ENCODE measurements around the gene MISP. TPM values are rescaled to one million over a fixed set of nuclear protein-coding genes. Genes with fewer than 3 reads are reported as not detected.

MISP gene
- total RNA-seq, 1 donor from 2014 or later = not detected

DNA sequence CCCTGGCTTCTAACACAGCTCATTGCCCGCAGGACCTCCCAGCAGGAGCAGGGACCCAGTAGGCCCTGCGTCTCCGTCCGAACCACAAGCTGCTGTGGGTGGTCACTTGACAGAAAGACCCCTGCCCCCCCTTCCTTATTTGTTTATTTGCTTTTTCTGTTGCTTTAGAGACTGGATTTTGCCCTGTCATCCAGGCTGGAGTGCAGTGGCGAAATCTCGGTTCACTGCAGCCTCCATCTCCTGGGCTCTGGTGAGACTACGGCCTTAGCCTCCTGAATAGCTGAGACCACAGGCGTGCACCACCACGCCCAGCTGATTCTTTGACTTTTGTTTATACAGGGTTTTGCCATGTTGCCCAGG, 38.8 kb downstream of the MISP start:
- intact Hi-C loops (cut with micrococcal nuclease) = no loop called here
- no peak for DNase-seq

DNA sequence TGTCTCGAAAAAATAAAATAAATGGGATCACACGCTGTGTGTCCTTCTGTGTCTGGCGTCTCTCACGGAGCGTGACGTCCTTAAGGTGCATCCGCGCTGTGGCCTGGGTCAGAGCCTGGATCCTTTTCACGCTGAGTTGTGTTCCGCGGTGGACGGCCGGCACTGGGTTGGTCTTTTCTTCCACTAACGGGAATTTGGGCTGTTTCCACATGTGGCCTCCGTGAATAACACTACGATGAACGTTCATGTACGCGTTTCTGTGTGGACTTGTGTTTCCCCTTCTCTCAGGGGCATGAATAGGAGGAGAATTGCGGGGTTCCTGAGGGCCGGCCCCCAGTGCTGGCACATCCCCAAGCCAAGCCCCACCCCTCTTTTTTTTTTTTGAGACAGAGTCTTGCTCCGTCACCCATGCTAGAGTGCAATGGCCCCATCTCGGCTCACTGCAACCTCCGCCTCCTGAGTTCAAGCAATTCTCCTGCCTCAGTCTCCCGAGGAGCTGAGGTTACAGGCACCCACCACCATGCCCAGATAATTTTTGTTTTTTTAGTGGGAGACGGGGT, 40.2 kb downstream of the MISP start:
- no peak for ATAC-seq
- DNase-seq = no peak
- intact Hi-C loops (cut with micrococcal nuclease) = no loop called here

More for the DNA sequence above, 38.8 kb downstream of the MISP start:
- ATAC-seq = no peak

DNA sequence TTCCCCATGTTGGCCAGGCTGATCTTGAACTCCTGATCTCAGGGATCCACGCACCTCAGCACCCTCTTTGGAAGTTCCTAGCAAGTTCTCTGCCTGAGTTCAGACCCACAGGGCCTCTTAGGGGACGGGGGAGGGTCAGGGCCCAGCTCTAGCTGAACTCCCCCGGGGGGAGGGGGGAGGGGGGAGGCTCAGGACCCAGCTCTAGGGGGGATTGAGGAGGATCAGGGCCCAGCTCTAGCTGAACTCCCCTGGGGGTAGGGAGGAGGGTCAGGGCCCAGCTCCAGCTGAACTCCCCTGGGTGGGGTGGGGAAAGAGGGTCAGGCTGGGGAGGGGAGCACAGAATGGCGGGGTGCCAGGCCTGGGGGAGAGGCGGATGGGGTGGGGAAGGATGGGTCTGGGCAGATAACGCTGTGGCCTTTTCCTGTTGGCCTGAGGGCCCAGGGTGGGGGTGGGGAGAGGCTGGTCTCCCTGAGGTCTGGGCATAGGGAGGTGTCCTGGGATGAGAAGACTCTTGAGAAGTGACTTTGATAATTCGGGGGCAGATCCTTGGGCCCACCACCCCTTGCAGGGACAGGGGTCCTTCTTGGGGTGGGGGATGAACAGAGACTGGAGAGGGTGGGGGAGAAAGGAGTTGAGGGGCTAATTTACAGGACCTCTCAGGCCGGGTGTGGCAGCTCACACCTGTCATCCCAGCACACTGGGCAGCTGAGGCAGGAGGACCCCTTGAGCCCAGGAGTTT, 40.8 kb downstream of the MISP start:
- DNase-seq (no peak), ATAC-seq (peak; percentile 8)
- intact Hi-C loops (cut with micrococcal nuclease) = no loop called here

DNA sequence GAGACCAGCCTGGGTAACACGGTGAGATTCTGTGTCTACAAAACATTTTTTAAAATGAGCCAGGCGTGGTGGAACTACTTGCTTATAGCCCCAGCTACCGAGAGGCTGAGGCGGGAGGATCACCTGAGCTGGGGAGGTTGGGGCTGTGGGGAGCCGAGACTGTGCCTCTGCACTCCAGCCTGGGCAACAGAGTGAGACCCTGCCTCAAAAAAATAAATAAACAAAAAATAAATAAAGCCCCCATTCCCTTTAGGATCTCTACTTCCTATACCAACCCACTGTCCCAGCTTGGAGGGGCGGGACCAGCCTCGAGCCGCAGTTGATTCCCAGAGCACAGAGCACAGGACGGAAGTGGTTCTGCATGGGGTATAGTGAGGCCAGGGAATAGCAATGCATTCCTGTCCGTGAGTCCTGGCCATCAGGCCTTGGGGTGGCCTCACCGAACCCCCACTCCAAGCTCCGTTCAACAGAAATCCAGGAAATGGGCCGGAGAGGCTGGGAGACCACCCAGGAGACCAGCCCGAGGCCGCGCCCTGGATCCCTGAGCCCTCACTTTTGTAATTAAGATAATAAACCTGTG, 41.5 kb downstream of the MISP start:
- ATAC-seq = no peak
- no peak for DNase-seq
- intact Hi-C loops (cut with micrococcal nuclease) = no loop called here

DNA sequence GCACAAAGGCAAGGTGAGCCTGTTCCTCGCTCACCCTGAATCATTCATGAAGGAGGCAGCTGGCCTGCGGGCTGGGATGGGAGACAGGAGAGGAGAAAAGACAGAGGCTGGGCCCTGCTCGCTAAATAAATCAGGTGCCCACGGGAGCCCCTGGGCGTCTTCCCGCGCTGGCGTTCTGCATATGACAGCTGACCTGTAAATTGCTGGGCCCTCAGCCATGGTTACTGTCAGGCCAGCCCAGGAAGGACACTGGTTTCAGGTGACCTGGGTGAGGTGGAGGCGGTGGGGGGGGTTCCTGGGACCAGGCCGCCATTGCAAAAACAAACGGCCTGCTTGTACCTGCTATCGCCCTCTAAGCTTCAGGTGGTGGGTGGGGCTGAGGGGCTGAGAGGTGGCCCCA, 42.9 kb downstream of the MISP start:
- no peak for DNase-seq
- no peak for ATAC-seq
- intact Hi-C loops (cut with micrococcal nuclease) = no loop called here

DNA sequence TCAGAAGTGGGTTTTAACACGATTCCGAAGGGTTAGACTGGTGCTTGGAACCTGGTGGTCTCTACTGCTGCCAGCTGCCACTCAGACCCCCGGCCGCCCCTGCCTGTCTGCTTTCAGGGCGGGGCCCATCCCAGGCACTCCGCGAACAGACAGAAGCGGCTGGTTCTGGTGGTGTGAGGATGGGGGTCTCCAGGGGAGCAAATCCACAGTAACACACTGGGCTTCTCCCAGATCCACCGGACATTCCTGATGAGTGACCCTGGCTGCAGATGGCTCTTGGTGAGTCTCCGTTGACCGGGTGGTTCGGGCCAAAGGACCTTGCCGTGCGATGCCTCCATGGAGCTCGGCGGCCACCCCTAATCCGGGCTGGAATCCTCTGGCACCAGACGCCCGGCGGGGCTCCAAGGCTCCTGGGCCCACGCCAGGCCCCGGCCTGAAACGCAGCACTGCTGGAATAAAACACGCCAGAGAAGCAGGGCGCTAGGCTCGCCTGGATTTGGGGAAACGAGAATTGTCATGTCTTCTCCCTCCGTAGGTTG, 44.2 kb downstream of the MISP start:
- intact Hi-C loops (cut with micrococcal nuclease) = no loop called here
- no peak for ATAC-seq
- peak; percentile 73 for DNase-seq

DNA sequence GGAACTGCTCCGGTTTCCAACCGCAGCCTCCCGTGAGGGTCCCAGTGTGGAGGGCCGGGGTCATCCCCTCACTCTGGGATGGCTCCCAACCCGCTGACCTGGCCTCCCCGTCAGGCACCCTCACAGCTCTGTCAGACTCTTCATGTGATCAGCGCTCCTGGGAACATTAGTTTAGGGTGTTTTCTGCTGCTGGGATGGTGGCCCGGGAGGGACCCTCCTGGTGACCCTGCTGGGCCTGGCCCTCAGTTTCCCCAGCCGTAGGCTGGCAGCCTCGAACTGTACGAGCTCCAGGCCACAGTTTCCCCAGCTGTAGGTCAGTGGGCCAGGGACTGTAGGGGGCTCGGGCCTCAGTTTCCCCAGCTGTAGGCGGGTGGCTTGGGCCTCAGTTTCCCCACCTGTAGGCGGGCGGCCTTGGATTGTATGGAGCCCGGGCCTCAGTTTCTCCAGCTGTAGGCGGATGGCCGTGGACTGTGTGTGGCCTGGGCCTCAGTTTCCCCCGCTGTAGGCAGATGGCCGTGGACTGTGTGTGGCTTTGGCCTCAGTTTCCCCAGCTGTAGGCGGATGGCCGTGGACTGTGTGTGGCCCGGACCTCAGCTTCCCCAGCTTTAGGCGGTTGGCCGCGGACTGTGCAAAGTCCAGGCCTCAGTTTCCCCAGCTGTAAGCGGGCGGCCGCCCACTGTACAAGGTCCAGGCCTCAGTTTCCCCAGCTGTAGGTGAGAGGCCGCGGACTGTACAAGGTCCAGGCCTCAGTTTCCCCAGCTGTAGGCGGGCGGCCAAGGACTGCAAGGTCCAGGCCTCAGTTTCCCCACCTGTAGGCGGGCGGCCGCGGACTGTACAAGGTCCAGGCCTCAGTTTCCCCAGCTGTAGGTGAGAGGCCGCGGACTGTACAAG, 45.0 kb downstream of the MISP start:
- no peak for ATAC-seq
- intact Hi-C loops (cut with micrococcal nuclease) = no loop called here
- DNase-seq = no peak

DNA sequence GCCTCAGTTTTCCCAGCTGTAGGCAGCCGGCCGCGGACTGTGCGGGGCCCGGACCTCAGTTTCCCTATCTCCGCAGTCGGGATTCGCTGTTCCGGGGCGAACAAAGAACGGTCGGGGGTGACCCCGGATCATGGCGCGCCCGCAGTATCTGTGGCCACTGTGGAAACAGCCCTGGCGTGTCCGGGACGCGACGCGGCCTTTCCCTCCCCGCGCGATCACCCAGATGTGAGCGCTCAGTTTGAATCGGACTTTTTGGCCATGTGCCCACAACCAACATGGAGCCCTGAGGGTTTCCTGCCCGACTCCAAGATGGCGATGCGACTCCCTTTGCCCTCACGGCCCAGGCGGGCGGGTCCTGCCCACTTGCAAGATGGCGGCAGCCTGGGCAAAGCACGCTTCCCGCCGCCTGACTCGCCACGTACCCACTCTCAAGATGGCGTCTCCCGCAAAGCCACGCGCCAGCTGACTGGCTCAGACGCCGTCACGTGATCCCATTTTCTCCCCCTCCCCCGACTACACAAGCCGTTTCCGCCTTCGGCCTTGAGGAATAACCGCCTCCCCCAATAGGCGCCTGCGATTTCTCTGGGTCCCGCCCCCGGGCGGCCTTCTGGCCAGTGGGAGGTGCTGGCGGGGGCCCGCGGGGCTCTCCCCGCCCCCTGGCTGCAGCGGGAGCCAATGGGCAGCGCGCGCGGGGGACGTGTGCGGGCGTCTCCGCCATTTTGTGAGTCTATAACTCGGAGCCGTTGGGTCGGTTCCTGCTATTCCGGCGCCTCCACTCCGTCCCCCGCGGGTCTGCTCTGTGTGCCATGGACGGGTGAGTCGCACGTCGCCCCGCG, 46.0 kb downstream of the MISP start, which contains the start of gene PTBP1:
Gene PTBP1, plus strand, starts transcription at position 761 of the 836 bp plus-strand sequence. Its CDS starts 46 bp downstream, at position 807.
- ATAC-seq (peak; percentile 89), DNase-seq (peak; percentile 100)
- intact Hi-C loops (cut with micrococcal nuclease) = no loop called here

DNA sequence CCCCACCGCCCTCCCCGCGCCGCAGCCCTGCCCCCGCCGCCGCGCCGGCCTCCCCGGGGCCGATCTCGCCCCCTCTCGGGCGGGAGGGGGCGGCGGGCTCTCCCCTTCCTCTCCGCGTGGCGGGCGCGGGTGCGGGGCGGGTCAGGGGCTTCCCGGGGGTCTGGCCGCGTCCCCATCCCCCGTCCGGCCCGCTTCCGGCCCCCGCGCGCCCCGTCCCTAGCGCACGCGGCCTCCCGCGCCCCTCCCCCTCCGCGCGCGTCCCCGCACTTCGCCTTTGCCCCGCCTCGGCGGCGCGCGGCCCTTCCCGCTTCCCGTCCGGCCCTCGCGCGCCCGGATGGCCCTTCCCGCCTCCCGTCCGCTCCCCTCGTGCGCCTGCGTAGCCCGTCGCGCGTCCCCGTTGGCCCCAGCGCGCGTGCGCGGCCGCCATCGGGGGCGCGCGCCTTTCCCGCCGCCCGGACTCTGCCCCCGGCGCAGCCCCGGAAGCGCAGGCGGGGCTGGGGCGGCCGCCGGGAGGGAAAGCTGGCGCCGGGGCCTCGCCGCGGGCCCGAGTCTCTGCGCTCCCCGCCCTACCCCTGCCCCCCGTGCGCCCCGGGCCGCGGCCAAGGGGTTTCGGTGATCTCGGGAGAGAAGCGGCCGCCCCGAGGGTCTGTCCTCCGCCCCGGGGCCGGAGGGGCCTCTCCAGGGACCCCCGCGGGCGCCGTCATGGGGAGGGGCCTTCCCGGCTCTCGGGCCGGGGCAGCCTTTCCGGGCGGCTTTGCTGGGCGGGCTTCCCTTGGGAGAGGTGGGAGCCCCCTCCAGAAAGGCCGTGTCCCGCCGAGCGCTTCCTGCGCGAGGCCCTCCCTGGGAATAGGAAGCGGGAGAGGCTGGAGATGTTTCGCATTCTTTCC, 46.9 kb downstream of the MISP start:
- ATAC-seq = peak; percentile 34
- intact Hi-C loops (cut with micrococcal nuclease) = no loop called here
- DNase-seq = peak; percentile 95

DNA sequence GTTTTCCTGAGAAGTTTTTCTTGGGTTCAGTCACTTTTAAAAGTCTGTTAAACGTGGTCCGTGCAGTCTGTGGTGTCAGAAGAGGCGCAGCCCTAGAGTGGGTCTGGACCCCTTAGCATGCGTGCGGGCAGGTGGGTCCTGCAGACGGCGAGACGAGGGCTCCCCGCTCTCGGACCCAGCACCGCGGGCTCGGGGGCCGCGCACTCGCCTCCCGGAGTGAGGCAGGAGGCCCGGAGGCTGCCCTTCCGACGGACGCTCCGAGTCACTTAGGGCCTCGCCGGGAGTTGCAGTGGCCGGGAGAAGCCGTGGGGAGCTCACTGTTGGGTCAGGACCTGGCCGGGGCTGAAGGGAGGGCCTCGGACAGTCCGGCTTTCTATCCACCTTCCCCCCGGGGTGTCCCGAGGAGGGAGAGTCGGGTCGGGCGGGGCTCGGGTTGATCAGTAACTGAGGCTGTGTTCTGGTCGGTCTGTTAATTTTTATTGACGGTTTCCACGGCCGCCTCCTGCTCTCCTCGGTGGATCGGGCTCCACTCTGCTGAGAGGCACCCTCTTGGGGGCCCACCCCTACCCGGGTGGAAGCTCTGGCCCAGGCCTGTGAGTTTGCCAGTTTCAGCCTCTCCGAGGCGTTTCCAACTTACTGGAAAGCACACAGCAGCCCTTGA, 47.6 kb downstream of the MISP start:
- intact Hi-C loops (cut with micrococcal nuclease) = no loop called here
- ATAC-seq = no peak
- DNase-seq = no peak

DNA sequence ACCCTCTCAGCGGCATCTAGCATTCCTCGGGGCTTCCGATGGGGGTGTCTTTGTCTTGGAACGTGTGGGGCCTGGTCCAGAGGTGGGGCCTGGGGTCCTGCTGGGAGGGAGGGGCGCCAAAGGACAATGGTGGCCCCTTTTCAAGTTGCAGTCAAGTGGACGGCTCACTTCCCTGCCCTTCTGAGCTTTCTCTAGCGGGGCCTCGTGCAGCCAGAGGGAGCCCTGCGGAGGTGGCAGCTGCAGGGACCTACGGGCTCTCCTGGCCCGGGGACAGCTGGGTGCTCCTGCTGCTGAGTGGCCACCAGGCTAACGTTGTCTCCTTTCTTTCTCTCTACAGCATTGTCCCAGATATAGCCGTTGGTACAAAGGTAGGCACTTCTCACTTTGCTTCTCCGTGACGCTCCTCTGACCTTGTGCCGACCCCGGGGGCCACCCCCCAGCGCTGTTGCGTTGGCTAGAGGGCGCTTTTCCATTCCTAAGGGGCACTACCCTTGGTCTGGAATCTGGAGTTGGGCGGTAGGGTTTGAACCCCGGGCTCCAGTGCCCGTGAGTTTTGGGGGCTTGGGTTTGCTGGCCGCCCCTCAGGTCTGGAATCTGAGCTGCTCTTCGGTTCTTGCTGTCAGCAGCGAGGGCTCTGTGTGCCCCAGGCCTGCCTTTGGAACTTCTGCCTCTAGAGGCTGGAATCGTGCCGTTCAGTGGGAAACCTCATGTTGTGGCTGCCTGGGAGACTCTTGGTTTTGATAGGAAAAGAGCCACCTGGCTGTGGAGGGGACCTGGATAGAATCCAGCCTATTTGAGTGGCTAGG, 48.4 kb downstream of the MISP start:
- ATAC-seq (no peak), DNase-seq (no peak)
- intact Hi-C loops (cut with micrococcal nuclease) = no loop called here

DNA sequence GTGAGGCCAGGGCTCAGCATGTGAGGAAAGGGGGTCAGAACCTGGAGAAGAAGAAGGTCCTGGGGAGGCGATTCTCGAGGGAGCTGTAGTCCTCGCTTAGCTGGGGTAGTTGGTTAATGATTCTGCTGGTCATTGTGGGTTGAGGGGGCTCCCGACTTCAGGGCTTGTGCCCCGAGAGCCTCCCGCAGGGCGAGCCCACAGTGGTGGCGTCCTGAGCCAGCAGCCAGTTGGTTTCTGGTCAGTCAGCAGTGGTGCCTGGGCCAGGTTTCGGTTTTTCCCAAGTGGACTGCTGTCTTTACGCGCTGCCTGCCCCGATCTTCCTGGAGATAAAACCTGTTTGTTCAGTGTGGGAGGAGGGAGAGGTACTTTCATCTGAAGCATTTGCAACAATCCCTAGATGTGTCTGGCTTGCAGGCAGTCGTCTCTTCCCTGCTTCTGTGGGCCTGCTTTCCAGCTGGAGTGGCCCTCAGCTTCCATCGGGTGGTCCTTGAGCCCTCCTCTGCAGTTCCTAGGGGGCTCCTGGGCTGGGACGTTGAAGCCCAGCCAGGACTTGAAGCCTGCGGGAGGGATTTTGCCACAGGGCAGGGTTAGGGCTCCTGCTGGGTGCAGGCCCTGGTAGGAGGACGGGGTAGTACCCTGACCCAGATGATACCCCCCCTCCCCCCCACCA, 49.6 kb downstream of the MISP start:
- intact Hi-C loops (cut with micrococcal nuclease) = no loop called here
- DNase-seq = no peak
- no peak for ATAC-seq

DNA sequence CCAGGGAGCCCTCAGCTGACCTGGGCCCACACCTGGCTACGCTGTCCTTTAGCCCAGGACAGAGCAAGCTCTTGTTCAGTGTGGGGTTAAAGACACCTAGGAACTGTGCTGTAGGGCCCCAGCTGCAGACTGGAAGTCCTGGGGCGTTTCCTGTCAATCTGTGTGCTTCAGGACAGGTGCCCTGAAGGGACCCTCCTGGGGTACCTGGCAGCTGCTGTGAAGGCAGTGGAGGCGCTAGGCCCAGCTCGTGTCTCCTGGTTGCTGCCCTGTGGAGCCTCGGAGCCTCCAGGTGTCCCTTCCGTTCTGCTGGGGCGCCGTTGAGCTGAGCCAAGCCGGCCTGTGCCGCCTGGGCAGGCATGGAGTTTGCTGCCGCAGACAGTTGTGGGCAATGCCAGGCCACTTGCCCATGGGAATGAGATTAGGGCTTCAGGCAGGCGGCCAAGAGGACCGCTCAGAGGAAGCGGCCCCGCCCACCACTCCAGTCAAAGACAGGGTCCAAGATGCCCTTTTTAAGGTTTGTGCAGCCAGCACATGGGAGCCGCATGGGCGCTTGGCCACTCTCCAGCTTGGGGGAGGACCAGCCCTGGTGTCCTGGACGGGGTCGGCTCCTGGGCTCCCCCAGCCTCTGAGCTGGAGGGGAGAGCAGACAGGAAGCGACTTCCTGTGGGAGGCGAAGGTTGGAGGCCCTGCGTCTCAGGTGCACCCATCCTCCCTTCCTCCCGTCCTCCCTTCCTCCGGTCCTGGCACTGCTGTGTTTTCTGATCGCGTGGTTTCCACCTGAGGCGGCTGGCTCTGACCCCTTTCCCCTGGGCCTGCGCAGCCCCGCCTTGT, 50.3 kb downstream of the MISP start:
- peak; percentile 92 for DNase-seq
- intact Hi-C loops (cut with micrococcal nuclease) = no loop called here
- peak; percentile 43 for ATAC-seq

DNA sequence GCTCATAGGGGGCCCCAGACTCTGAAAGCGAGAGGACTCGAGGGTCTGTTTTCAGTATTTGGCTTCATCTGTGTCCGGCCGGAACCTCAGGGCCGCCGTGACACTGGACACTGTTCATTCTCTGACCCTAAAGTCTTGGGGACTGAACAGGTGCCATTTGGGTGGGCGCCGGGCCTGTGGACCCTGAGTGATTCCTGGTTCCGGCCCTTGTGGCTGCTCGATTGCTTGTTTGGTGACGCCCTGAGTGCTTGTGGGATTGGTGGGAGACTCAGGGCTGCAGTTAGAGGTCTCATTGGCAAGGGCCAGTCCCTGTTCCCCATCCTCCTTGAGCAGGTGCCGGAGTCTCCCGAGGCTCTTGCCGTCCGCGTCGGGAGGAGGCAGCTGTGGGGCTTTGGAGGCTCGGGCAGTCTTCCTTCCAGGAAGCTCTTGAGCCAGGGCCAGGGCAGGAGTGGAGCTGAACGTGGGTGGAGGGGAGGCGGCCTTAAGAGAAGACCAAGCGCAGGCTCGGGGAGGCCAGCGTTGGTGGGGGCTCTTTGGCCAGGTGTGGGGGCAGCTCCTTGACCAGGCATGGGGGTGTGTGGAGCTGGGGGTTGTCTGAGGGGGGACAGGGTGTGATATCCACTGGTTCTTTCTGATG, 51.1 kb downstream of the MISP start:
- DNase-seq (peak; percentile 67), ATAC-seq (peak; percentile 10)
- intact Hi-C loops (cut with micrococcal nuclease) = no loop called here
